ENCODE measurements around the gene PTGS1.
A peak's percentile ranks its signal among the peaks of the same experiment; 100 is the strongest.
"Not testable (repeated sequence)": the region's sequence is repeated elsewhere in the genome, so short reads cannot be mapped to it uniquely, and the experiment has no call there.

PTGS1 gene

GRCh38 chr9:122370869-122371755 lies at the start of gene PTGS1:
PTGS1 (plus strand) TSS chr9:122371024; CDS start chr9:122371085, 61 bp downstream.
- no peak for DNase-seq

GRCh38 chr9:122322553-122322952 lies 48.3 kb upstream of the PTGS1 start:
- no peak for DNase-seq

GRCh38 chr9:122324665-122325064 lies 46.2 kb upstream of the PTGS1 start:
- not testable (repeated sequence) for DNase-seq

- peak; percentile 33 for DNase-seq
Measured at GRCh38 chr9:122325124-122325523, 45.7 kb upstream of the PTGS1 start.

GRCh38 chr9:122327175-122327574 lies 43.6 kb upstream of the PTGS1 start:
- no peak for DNase-seq

- DNase-seq, result no peak
Measured at GRCh38 chr9:122329597-122329996, 41.2 kb upstream of the PTGS1 start.

GRCh38 chr9:122330466-122330865 lies 40.4 kb upstream of the PTGS1 start:
- not testable (repeated sequence) for DNase-seq

GRCh38 chr9:122331523-122331927 lies 39.3 kb upstream of the PTGS1 start:
- no peak for DNase-seq

- DNase-seq, result no peak
Measured at GRCh38 chr9:122332083-122332482, 38.7 kb upstream of the PTGS1 start.

- no peak for DNase-seq
Measured at GRCh38 chr9:122332644-122333043, 38.2 kb upstream of the PTGS1 start.

GRCh38 chr9:122333169-122333808 lies 37.5 kb upstream of the PTGS1 start:
- no peak for DNase-seq

GRCh38 chr9:122334916-122335315 lies 35.9 kb upstream of the PTGS1 start:
- DNase-seq, result peak; percentile 15

GRCh38 chr9:122336189-122336588 lies 34.6 kb upstream of the PTGS1 start:
- DNase-seq, result no peak

GRCh38 chr9:122336866-122337555 lies 33.8 kb upstream of the PTGS1 start:
- no peak for DNase-seq

GRCh38 chr9:122337556-122337929 lies 33.3 kb upstream of the PTGS1 start:
- DNase-seq, result no peak

GRCh38 chr9:122338536-122338935 lies 32.3 kb upstream of the PTGS1 start:
- DNase-seq, result no peak

- DNase-seq, result no peak
Measured at GRCh38 chr9:122338994-122339393, 31.8 kb upstream of the PTGS1 start.

GRCh38 chr9:122339579-122339978 lies 31.2 kb upstream of the PTGS1 start:
- no peak for DNase-seq

GRCh38 chr9:122340161-122340560 lies 30.7 kb upstream of the PTGS1 start:
- DNase-seq, result no peak

- no peak for DNase-seq
Measured at GRCh38 chr9:122342323-122343050, 28.3 kb upstream of the PTGS1 start.

- DNase-seq, result no peak
Measured at GRCh38 chr9:122346478-122347347, 24.1 kb upstream of the PTGS1 start.
